Activated T-cell treated with anti-CD3 and anti-CD28 coated beads, Interleukin-2, amount 50 U/mL, for 24 hours (primary cell): Measurements from ENCODE around the gene IFNLR1.
"Not testable (repeated sequence)": the region's sequence is repeated elsewhere in the genome, so short reads cannot be mapped to it uniquely, and the experiment has no call there.

ENCODE experiments used
- DNase-seq: peaks from one replicate; pipeline ENCODE4 v3.0.0-alpha.2; 2020
- H3K27ac Mint-ChIP-seq: 2 replicates; pipeline ENCODE4 v1.8.0; 2020; ENCODE audit warnings: mild to moderate bottlenecking, mixed read lengths
- H3K27me3 Mint-ChIP-seq: 2 replicates; pipeline ENCODE4 v1.8.0; 2020; ENCODE audit warnings: mixed read lengths
- H3K36me3 Mint-ChIP-seq: 2 replicates; pipeline ENCODE4 v1.8.0; 2020; ENCODE audit warnings: low read depth, mixed read lengths
- H3K4me1 Mint-ChIP-seq: 2 replicates; pipeline ENCODE4 v1.8.0; 2020; ENCODE audit warnings: low read depth, mixed read lengths
- H3K4me3 Mint-ChIP-seq: 2 replicates; pipeline ENCODE4 v1.8.0; 2020; ENCODE audit warnings: mild to moderate bottlenecking, moderate library complexity, mixed read lengths
- H3K9me3 Mint-ChIP-seq: 2 replicates; pipeline ENCODE4 v1.8.0; 2020; ENCODE audit warnings: mixed read lengths

IFNLR1 gene

DNA sequence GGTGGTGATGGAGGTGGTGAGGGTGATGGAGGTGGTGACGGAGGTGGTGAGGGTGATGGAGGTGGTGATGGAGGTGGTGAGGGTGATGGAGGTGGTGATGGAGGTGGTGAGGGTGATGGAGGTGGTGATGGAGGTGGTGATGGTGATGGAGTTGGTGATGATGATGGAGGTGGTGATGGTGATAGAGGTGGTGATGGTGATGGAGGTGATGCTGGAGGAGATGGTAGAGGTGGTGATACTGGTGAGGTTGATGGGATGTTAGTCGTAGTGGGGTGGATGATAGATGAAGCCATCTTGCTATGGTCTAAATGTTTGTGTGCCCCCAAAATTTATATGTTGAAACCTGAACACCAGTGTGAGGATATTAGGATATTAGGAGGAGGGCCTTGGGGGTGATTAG lies 25.3 kb upstream of the IFNLR1 start:
- H3K4me1 Mint-ChIP-seq, result no peaks in the 10 kb centered on the region
- H3K27me3 Mint-ChIP-seq, result peaks cover 24% of the 10 kb centered on the region
- no peak overlapping the region for H3K27ac Mint-ChIP-seq
- no peak for DNase-seq
- no peaks in the 10 kb centered on the region for H3K36me3 Mint-ChIP-seq
- peaks cover 2% of the 10 kb centered on the region for H3K9me3 Mint-ChIP-seq
- no peak overlapping the region for H3K4me3 Mint-ChIP-seq

DNA sequence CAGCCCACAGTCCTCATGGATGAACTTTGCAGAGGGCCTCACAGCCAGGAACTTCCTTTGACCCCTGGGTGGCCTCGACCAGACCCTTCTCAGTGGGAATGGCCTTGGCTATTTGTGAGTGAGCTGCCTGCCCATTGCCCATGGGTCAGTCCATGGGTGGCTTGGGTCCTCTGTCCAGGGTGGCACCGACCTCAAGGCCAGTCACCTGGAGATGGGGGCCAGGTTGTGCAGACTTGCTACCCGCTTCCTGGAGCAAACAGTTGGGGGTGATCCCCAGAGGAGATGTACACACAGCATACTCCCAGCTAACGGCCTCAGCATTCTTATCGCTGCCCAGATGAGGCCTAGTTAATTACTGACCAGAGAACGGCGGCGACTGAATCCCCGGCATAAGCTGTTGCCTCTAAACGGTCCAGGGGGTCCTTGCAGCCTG lies 23.1 kb upstream of the IFNLR1 start:
- DNase-seq, result no peak
- no peak overlapping the region for H3K4me3 Mint-ChIP-seq
- peaks cover 8% of the 10 kb centered on the region for H3K27me3 Mint-ChIP-seq
- peaks cover 2% of the 10 kb centered on the region for H3K9me3 Mint-ChIP-seq
- H3K27ac Mint-ChIP-seq, result no peak overlapping the region
- no peaks in the 10 kb centered on the region for H3K36me3 Mint-ChIP-seq
- no peaks in the 10 kb centered on the region for H3K4me1 Mint-ChIP-seq

DNA sequence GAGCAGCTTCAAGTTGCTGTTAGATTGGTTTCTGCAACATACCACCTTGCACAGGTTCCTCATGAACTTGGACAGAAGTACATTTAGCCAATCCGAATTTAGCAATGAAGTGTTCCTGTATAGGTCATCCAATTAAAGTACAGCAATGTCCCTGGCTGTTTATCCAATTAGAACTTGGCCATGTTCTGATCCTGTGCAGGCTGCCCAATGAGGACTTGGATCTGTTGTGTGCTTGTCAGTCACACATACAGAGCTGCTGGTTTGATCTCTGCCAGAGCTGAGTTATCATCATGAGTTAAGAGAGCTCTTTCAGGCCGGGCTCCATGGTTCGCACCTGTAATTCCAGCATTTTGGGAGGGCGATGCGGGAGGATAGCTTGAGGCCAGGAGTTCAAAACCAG lies 22.0 kb upstream of the IFNLR1 start:
- Mint-ChIP-seq H3K27me3 (peaks cover 3% of the 10 kb centered on the region), H3K9me3 (peaks cover 2% of the 10 kb centered on the region), H3K4me3 (no peak overlapping the region), H3K36me3 (no peaks in the 10 kb centered on the region), H3K27ac (no peak overlapping the region), H3K4me1 (no peaks in the 10 kb centered on the region)
- DNase-seq, result no peak

DNA sequence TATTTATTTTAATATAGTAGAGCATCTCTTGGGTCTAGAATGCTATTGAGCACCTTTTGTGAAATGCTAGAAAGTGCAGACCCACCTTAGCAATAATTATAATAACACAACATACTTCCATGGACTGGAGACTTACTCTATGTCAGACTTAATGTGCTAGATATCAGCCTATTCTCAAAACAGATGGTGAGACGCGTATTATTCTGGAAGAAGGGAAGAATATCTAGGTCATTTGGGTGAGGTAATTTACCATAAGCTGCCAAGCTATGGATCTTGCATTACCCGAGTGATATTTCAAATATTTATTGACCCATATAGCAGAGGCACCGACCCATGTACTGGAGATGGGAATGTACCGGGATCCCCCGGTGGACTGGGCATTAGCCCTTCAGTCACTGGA lies 20.6 kb upstream of the IFNLR1 start:
- Mint-ChIP-seq H3K27me3 (peaks cover 3% of the 10 kb centered on the region), H3K9me3 (peaks cover 2% of the 10 kb centered on the region), H3K27ac (no peak overlapping the region), H3K4me1 (peaks cover 12% of the 10 kb centered on the region), H3K4me3 (no peak overlapping the region), H3K36me3 (no peaks in the 10 kb centered on the region)
- no peak for DNase-seq

DNA sequence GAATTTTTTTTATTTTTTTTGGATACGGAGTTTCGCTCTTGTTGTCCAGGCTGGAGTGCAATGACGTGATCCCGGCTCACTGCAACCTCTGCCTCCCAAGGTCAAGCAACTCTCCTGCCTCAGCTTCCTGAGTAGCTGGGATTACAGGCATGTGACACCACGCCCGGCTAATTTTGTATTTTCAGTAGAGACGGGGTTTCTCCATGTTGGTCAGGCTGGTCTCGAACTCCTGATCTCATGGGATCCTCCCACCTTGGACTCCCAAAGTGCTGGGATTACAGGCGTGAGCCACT lies 20.3 kb upstream of the IFNLR1 start:
- DNase-seq, H3K4me3 Mint-ChIP-seq: not testable (repeated sequence)
- H3K4me1 Mint-ChIP-seq, result peaks cover 13% of the 10 kb centered on the region

DNA sequence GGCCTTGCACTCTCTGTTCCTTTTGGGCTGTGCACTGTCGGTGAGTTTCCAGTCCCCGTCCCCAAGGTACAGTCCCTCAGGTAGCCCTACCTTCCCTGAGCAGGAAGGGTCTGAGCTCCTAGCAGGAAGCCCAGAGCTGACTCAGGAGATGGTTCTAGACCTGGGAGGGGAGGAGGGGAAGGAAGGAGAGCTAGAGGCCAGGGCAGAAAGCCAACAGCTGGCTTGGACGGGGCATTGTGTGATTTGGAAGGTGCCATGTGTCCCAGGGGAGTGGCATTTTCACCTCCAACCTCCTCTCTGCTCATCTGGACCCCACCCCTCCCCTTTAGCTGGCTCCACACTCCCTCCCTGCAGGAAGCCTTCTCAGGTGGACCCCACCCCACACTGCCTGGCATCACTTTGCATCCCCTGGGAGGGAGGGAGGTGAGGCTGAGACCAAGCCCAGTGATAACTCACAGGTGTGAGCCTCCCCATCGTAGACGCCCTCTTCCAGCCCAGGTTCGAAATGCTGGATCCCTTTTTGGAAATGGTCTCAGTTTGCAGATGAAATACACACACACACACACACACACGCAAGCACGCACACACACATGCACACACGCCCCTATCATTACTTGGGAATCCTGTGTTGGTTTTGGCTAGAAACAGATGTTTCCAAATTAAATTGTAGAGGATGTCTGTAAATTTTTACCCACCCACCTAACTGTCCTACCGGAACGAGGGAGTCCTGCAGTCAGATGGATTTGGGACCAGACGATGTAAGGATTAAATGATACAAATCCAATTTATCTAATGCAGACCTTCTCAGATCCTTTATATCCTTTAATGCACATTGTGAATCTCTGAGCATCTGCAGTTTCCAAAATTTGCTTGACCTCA lies 19.7 kb upstream of the IFNLR1 start:
- Mint-ChIP-seq H3K4me1 (peaks cover 18% of the 10 kb centered on the region), H3K27me3 (peaks cover 3% of the 10 kb centered on the region), H3K9me3 (peaks cover 2% of the 10 kb centered on the region), H3K27ac (no peak overlapping the region), H3K4me3 (no peak overlapping the region), H3K36me3 (no peaks in the 10 kb centered on the region)
- no peak for DNase-seq

More for the DNA sequence above, 20.3 kb upstream of the IFNLR1 start:
- not testable (repeated sequence) for H3K36me3 Mint-ChIP-seq, H3K9me3 Mint-ChIP-seq, H3K27me3 Mint-ChIP-seq, H3K27ac Mint-ChIP-seq

DNA sequence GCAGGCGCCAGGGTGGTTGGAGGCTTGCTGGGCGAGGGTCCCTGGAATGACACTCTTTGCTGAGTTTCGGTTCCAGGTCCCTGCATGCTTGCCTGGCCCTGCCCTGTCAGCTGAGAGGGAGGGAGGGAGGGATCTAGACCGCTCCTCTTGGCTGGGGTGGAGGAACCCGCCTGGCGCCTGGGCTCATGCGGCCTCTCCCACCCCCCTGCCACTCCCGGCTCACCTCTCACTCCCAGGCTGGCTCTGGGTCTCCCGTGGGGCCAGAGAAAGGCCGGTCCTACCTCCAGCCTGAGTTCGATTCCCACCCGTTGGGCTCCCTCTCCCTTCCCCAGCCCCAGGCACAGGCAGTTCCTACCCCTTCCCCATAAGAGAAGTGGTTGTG lies 19.0 kb upstream of the IFNLR1 start:
- Mint-ChIP-seq H3K36me3 (no peaks in the 10 kb centered on the region), H3K27me3 (peaks cover 3% of the 10 kb centered on the region), H3K4me1 (peaks cover 20% of the 10 kb centered on the region), H3K27ac (no peak overlapping the region), H3K4me3 (no peak overlapping the region), H3K9me3 (no peaks in the 10 kb centered on the region)
- no peak for DNase-seq

DNA sequence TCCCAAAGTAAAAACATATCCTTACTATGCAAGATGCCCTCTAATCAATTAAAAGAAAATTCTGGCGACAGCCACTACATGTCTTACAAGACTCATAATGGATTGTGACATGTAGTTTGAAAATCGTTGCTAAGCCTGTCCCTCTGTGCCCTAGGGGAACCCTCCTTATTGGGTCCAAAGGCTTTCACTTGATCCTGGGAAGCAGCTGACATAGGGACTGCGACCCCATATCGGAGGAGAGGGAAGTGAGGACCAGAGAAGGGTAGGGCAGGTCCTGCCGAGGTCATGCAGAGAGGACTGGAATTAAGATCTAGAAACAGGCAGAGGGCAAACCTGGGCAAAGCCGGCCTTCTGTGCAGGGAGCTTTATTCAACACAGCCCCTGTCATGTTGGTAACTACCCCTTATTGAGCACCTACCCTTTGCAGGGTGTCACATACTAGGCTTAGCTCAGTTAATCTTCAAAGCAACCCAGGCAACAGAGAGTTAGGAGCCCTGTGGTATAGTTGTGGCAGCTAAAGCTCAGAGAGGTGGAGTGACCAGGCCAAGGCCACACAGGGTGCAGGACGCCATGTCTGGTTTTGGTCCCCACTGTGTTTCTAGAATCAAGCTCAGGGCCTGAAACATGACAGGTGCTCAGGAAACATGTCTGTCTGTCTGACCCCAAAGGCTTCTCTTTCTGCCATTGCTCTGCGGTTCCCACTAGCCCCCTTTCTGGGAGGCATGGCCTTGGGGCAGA lies 18.4 kb upstream of the IFNLR1 start:
- Mint-ChIP-seq H3K27ac (no peak overlapping the region), H3K27me3 (peaks cover 3% of the 10 kb centered on the region), H3K4me1 (peaks cover 21% of the 10 kb centered on the region), H3K4me3 (no peak overlapping the region), H3K36me3 (no peaks in the 10 kb centered on the region), H3K9me3 (no peaks in the 10 kb centered on the region)
- no peak for DNase-seq

DNA sequence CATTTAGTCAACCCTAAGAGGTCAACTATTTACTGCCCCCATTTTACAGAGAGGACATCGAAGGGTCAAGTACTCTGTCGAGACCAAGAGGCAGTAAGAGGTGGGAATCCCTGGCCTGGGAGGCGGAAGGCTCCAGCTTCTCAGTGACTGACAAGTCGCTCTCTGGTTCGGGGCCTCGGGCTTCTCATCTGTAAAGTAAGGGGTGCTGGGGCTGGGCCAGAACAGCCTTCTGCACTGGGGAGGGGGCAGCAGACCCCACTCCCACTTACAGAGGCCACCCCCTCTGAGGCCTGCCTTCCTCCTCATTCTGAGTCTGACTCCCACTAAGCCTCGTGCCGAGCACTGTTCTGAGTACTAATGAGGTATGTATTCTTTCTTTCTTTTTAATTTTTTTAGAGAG lies 17.0 kb upstream of the IFNLR1 start:
- peaks cover 33% of the 10 kb centered on the region for H3K4me1 Mint-ChIP-seq
- no peaks in the 10 kb centered on the region for H3K9me3 Mint-ChIP-seq
- no peaks in the 10 kb centered on the region for H3K36me3 Mint-ChIP-seq
- H3K4me3 Mint-ChIP-seq, result no peak overlapping the region
- no peak for DNase-seq
- peaks cover 3% of the 10 kb centered on the region for H3K27me3 Mint-ChIP-seq
- H3K27ac Mint-ChIP-seq, result no peak overlapping the region

DNA sequence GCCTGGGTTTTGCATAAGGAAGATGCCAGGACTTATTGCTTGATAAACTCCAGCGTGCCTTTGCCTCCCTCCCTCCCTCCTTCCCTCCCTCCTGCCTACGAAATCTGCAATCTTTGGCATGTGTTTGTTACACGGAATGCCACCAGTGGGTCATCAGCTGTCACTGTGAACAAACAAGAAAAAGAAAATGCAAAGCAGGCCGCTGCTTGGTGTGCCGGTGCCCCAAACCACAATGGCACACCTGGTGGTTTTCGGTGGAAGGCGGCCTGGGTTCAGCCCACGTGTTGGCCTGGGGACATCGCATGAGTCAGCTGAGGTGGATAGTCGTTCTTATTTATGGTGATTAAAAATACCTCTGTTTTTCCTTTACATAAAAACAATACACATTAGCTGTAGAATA lies 16.3 kb upstream of the IFNLR1 start:
- peaks cover 33% of the 10 kb centered on the region for H3K4me1 Mint-ChIP-seq
- peaks cover 3% of the 10 kb centered on the region for H3K27me3 Mint-ChIP-seq
- H3K9me3 Mint-ChIP-seq, result no peaks in the 10 kb centered on the region
- H3K4me3 Mint-ChIP-seq, result no peak overlapping the region
- H3K27ac Mint-ChIP-seq, result no peak overlapping the region
- DNase-seq, result no peak
- H3K36me3 Mint-ChIP-seq, result no peaks in the 10 kb centered on the region

DNA sequence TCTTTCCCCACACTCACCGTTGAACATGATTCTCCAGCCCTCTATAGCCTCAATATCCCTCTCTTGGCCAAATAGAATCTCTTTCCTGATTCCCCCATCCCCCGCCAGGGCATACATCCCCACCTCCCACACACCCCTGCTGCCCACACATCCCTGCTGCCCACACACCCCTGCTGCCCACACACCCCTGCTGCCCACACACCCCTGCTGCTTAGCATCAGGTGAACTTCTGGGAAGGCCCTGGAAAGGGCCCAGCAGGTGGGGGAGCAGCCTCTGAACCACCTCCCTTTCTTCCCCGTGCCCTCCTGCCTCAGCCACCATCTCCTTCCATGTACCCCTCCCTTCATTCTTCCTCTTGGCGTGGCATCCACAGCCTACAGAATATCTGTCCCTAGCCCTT lies 15.9 kb upstream of the IFNLR1 start:
- peaks cover 33% of the 10 kb centered on the region for H3K4me1 Mint-ChIP-seq

DNA sequence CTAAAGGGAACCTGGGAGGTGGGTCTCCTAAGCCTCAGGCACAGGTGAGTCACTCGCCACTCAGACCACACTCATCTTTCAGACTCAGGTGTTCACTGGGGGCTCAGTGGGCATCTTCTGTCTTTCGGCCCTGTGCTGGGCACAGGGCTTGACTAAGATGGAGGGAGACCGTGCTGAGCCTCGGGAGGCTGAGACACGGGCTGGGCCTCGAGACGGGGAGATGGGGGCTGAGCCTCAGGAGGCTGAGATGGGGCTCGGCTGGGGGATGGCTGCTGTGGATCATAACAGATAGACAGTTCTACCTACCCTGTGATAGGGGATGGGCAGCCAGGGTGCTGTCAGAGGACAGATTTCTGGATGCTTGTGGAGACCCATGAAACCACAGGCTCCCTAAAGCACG lies 15.5 kb upstream of the IFNLR1 start:
- Mint-ChIP-seq H3K27ac (no peak overlapping the region), H3K36me3 (no peaks in the 10 kb centered on the region), H3K4me1 (peaks cover 33% of the 10 kb centered on the region), H3K27me3 (peaks cover 8% of the 10 kb centered on the region), H3K4me3 (no peak overlapping the region), H3K9me3 (no peaks in the 10 kb centered on the region)
- no peak for DNase-seq

More for the DNA sequence above, 15.9 kb upstream of the IFNLR1 start:
- no peak for DNase-seq
- Mint-ChIP-seq H3K36me3 (no peaks in the 10 kb centered on the region), H3K27ac (no peak overlapping the region), H3K27me3 (peaks cover 4% of the 10 kb centered on the region), H3K4me3 (no peak overlapping the region), H3K9me3 (no peaks in the 10 kb centered on the region)

DNA sequence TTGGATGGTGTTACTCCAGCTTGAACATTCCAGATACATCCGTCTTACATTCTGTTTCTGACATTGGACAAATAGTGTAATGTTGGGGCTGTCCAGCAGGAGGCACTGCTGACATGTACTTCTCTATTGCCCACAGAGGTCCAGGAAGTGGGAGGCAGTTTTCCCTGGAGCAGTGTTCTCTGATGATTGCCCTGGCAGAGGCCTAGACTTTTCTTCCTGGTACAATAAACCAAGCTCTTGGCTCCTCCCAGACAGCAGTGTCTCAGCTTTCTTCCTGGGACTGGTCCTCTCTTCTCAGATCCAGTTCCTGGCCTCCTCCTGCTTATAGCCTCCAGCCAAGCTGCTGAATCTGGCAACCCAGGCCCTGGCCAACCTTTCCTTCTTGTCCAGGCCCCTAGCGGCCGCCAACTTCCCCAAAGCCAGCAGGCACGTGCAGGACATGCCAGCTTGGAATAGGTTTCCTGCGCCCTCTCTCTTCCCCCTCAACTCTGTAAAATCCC lies 14.9 kb upstream of the IFNLR1 start:
- Mint-ChIP-seq H3K4me1 (peaks cover 33% of the 10 kb centered on the region), H3K27me3 (peaks cover 8% of the 10 kb centered on the region), H3K9me3 (no peaks in the 10 kb centered on the region), H3K27ac (no peak overlapping the region), H3K36me3 (no peaks in the 10 kb centered on the region), H3K4me3 (no peak overlapping the region)
- peak; percentile 75 for DNase-seq

DNA sequence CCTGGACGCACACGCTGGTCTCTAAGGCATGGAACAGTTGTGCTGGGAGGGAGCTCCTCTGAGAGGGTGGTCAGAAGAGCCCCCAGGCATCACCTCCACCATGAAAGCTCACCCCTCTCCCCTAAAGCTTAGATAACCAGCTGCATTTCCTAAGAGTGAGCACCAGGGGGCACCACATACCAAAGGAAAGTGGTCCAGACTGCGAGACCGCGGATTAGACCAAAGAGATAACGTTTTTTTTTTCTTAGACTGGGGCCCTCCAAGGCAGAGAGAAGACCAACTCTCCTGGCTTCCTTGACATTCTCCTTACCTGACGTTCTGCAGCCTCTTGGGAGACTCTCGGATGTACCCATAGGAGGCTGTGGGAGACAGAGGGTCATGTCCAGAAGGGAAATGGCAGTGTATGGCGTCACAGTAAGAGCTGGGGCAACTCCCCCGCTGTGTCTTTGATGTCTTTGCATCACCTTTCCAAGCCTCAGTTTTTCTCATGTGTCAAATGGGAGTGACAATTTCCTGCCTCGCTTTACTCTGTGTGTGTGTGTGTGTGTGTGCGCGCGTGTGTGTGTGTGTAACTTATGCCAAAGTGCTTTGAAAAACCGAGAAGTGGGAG lies 12.3 kb upstream of the IFNLR1 start:
- Mint-ChIP-seq H3K9me3 (no peaks in the 10 kb centered on the region), H3K27me3 (peaks cover 5% of the 10 kb centered on the region), H3K36me3 (no peaks in the 10 kb centered on the region), H3K27ac (peak overlapping the region; percentile 65), H3K4me1 (peaks cover 48% of the 10 kb centered on the region), H3K4me3 (peak overlapping the region; percentile 58)
- peak; percentile 80 for DNase-seq

DNA sequence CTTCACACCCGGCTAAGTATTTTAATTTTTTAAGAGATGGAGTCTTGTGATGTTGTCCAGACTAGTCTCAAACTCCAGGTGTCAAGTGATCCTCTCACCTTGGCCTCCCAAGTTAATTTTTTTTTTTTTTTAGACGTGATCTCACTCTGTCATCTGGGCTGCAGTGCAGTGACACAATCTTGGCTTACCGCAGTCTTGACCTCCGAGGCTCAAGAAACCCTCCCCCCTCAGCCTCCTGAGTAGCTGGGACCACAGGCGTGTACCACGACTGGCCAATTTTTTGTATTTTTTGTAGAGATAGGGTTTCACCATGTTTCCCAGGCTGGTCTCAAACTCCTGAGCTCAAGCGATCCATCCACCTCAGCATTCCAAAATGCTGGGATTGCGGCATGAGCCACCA lies 11.7 kb upstream of the IFNLR1 start:
- no peak overlapping the region for H3K27ac Mint-ChIP-seq
- no peak for DNase-seq
- H3K9me3 Mint-ChIP-seq, result no peaks in the 10 kb centered on the region
- H3K27me3 Mint-ChIP-seq, result peaks cover 5% of the 10 kb centered on the region
- no peaks in the 10 kb centered on the region for H3K36me3 Mint-ChIP-seq
- H3K4me1 Mint-ChIP-seq, result peaks cover 48% of the 10 kb centered on the region
- H3K4me3 Mint-ChIP-seq, result no peak overlapping the region
